Astrocyte (in vitro differentiated cells and primary cell): ENCODE results near the gene DTNA. TPM values are rescaled to one million over a fixed set of nuclear protein-coding genes. Genes with fewer than 3 reads are reported as not detected.
A peak's percentile ranks its signal among the peaks of the same experiment; 100 is the strongest.
"Not testable (repeated sequence)": the region's sequence is repeated elsewhere in the genome, so short reads cannot be mapped to it uniquely, and the experiment has no call there.

Experiments
- DNase-seq: peaks from one replicate; pipeline ENCODE4 v3.0.0-alpha.2; 2010; ENCODE audit warnings: low read depth
- FAIRE-seq: peaks from 2 replicates; lab custom pipeline; 2011; peaks lifted over from hg19 to GRCh38; lab: Jason Lieb, UNC
- H2AFZ ChIP-seq: 2 replicates; pipeline ENCODE4 v1.6.0; 2012; ENCODE audit warnings: low read depth, low read length, inconsistent platforms
- H3K27ac ChIP-seq: 2 replicates; pipeline ENCODE4 v1.5.1; 2011; ENCODE audit warnings: low read depth, low read length, inconsistent platforms
- H3K27me3 ChIP-seq: 2 replicates; pipeline ENCODE4 v1.6.0; 2011; ENCODE audit warnings: low read length, inconsistent platforms; ENCODE audit not compliant: insufficient read depth
- H3K36me3 ChIP-seq: 2 replicates; pipeline ENCODE4 v1.5.1; 2011; ENCODE audit warnings: low read length, inconsistent platforms; ENCODE audit not compliant: insufficient read depth
- H3K4me1 ChIP-seq: 2 replicates; pipeline ENCODE4 v1.5.1; 2011; ENCODE audit warnings: low read length, inconsistent platforms; ENCODE audit not compliant: insufficient read depth
- H3K4me2 ChIP-seq: 2 replicates; pipeline ENCODE4 v1.6.0; 2012; ENCODE audit warnings: low read length, inconsistent platforms
- H3K4me3 ChIP-seq: 2 replicates; pipeline ENCODE4 v1.5.1; 2011; ENCODE audit warnings: low read depth, mild to moderate bottlenecking, low read length, inconsistent platforms; ENCODE audit not compliant: insufficient read depth
- H3K79me2 ChIP-seq: 2 replicates; pipeline ENCODE4 v1.6.0; 2012; ENCODE audit warnings: mild to moderate bottlenecking, low read length, inconsistent platforms; ENCODE audit not compliant: insufficient read depth
- H3K9ac ChIP-seq: 2 replicates; pipeline ENCODE4 v1.6.0; 2012; ENCODE audit warnings: mild to moderate bottlenecking, low read length, inconsistent platforms
- H3K9me3 ChIP-seq: 2 replicates; pipeline ENCODE4 v1.5.1; 2012; ENCODE audit warnings: low read depth, mild to moderate bottlenecking, low read length, inconsistent platforms; ENCODE audit not compliant: insufficient read depth
- H4K20me1 ChIP-seq: 2 replicates; pipeline ENCODE4 v1.6.0; 2012; ENCODE audit warnings: low read length, inconsistent platforms; ENCODE audit not compliant: insufficient read depth
- H3K27ac Mint-ChIP-seq: one replicate; pipeline ENCODE4 v1.8.0; 2021; ENCODE audit warnings: mild to moderate bottlenecking, mixed read lengths; ENCODE audit not compliant: unreplicated experiment
- H3K27me3 Mint-ChIP-seq: one replicate; pipeline ENCODE4 v1.8.0; 2021; ENCODE audit warnings: low read depth, mixed read lengths; ENCODE audit not compliant: unreplicated experiment
- H3K36me3 Mint-ChIP-seq: one replicate; pipeline ENCODE4 v1.8.0; 2021; ENCODE audit warnings: low read depth, mixed read lengths; ENCODE audit not compliant: unreplicated experiment
- H3K4me1 Mint-ChIP-seq: one replicate; pipeline ENCODE4 v1.8.0; 2021; ENCODE audit warnings: low read depth, mixed read lengths; ENCODE audit not compliant: unreplicated experiment
- H3K4me3 Mint-ChIP-seq: one replicate; pipeline ENCODE4 v1.8.0; 2021; ENCODE audit warnings: mild to moderate bottlenecking, moderate library complexity, mixed read lengths; ENCODE audit not compliant: unreplicated experiment
- H3K9me3 Mint-ChIP-seq: one replicate; pipeline ENCODE4 v1.8.0; 2021; ENCODE audit warnings: mild to moderate bottlenecking, mixed read lengths; ENCODE audit not compliant: unreplicated experiment
- EZH2 ChIP-seq: IDR thresholded peaks from 2 replicates; pipeline ENCODE4 v1.6.1; 2012; ENCODE audit warnings: mild to moderate bottlenecking, low read length, inconsistent platforms; ENCODE audit not compliant: insufficient read depth
- total RNA-seq: library from RNA; stranded (reverse); gene quantifications from 2 replicates; pipeline ENCODE4 v1.2.1, GENCODE V29; 2021
- TF ChIP-seq, protein P1 (sequence below): IDR thresholded peaks from 2 replicates; pipeline ENCODE4 v1.5.1; 2011; ENCODE audit warnings: low read depth, mild to moderate bottlenecking, inconsistent platforms, low read length, moderate library complexity; ENCODE audit not compliant: insufficient read depth

Gene DTNA
- total RNA-seq, 1 donor from 2014 or later: 41.1 TPM

DNA sequence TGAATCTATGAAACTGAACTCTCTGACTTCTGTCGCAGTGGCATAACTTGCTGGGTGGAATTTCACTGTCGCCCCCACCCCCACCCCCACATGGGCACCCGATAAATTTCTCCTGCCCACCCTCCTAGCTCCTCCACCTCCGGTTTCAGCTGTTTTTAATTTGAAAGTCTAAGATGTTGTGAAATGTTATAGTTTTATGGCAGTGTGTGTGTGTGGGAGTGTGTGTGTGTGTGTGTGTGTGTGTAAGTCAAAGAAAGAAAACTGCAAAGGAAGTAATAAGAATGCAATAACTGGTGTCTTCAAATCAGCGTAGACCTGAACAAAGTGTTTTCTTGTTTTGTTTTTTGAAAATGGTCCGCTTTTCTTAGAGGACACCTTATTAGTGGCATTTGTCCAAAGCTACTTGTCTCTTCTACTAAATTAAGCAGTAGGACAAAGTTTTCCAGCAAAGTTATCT is 388 bp downstream of the DTNA start:
- no peaks in the 10 kb centered on the region for H4K20me1 ChIP-seq
- TF ChIP-seq, protein P1, sequence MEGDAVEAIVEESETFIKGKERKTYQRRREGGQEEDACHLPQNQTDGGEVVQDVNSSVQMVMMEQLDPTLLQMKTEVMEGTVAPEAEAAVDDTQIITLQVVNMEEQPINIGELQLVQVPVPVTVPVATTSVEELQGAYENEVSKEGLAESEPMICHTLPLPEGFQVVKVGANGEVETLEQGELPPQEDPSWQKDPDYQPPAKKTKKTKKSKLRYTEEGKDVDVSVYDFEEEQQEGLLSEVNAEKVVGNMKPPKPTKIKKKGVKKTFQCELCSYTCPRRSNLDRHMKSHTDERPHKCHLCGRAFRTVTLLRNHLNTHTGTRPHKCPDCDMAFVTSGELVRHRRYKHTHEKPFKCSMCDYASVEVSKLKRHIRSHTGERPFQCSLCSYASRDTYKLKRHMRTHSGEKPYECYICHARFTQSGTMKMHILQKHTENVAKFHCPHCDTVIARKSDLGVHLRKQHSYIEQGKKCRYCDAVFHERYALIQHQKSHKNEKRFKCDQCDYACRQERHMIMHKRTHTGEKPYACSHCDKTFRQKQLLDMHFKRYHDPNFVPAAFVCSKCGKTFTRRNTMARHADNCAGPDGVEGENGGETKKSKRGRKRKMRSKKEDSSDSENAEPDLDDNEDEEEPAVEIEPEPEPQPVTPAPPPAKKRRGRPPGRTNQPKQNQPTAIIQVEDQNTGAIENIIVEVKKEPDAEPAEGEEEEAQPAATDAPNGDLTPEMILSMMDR: no peak
- no peak for TF ChIP-seq EZH2
- H3K4me2 ChIP-seq: peak overlapping the region; percentile 96
- no peaks in the 10 kb centered on the region for H3K36me3 ChIP-seq
- peak overlapping the region; percentile 97 for H3K27ac Mint-ChIP-seq
- H3K27me3 Mint-ChIP-seq: no peaks in the 10 kb centered on the region
- peaks cover 33% of the 10 kb centered on the region for H3K4me1 Mint-ChIP-seq
- peak overlapping the region; percentile 94 for H3K27ac ChIP-seq
- H2AFZ ChIP-seq: peak overlapping the region; percentile 46
- H3K27me3 ChIP-seq: no peaks in the 10 kb centered on the region
- H3K79me2 ChIP-seq: peaks cover 10% of the 10 kb centered on the region
- no peaks in the 10 kb centered on the region for H3K9me3 ChIP-seq
- peak overlapping the region; percentile 84 for H3K4me3 Mint-ChIP-seq
- no peaks in the 10 kb centered on the region for H3K9me3 Mint-ChIP-seq
- H3K4me1 ChIP-seq: peaks cover 31% of the 10 kb centered on the region
- no peak for FAIRE-seq
- peak overlapping the region; percentile 95 for H3K9ac ChIP-seq
- no peaks in the 10 kb centered on the region for H3K36me3 Mint-ChIP-seq
- peak; percentile 44 for DNase-seq
- H3K4me3 ChIP-seq: peak overlapping the region; percentile 66

DNA sequence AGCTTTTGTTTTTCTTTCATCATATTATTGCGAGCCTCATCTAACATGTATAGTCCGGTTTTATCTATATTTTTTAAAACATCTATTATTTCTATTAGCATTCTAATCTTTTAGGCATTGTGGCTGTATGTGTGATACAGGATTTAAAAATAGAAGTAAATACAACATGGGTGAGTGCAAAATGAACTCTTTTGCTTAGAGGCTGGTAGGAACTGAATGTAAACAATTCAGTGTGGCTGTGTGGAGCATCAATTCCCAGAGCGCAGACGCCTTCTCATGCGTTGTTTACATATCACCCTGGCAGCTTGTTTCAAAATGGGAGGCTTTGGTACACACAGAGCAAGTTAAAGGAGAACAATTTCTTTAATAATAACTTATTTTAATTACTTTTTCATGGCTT is 836 bp downstream of the DTNA start:
- peaks cover 31% of the 10 kb centered on the region for H3K4me1 ChIP-seq
- Mint-ChIP-seq H3K4me3 (peak overlapping the region; percentile 84), H3K9me3 (no peaks in the 10 kb centered on the region), H3K4me1 (peaks cover 33% of the 10 kb centered on the region), H3K27ac (peak overlapping the region; percentile 97), H3K36me3 (no peaks in the 10 kb centered on the region), H3K27me3 (no peaks in the 10 kb centered on the region)
- FAIRE-seq: no peak
- no peaks in the 10 kb centered on the region for H4K20me1 ChIP-seq
- no peaks in the 10 kb centered on the region for H3K27me3 ChIP-seq
- peak overlapping the region; percentile 94 for H3K27ac ChIP-seq
- DNase-seq: peak; percentile 47
- no peaks in the 10 kb centered on the region for H3K9me3 ChIP-seq
- TF ChIP-seq EZH2: no peak
- TF ChIP-seq, protein P1: no peak
- H2AFZ ChIP-seq: no peak overlapping the region
- H3K9ac ChIP-seq: peak overlapping the region; percentile 95
- H3K4me2 ChIP-seq: peak overlapping the region; percentile 96
- H3K79me2 ChIP-seq: peaks cover 10% of the 10 kb centered on the region
- no peaks in the 10 kb centered on the region for H3K36me3 ChIP-seq
- H3K4me3 ChIP-seq: peak overlapping the region; percentile 66

DNA sequence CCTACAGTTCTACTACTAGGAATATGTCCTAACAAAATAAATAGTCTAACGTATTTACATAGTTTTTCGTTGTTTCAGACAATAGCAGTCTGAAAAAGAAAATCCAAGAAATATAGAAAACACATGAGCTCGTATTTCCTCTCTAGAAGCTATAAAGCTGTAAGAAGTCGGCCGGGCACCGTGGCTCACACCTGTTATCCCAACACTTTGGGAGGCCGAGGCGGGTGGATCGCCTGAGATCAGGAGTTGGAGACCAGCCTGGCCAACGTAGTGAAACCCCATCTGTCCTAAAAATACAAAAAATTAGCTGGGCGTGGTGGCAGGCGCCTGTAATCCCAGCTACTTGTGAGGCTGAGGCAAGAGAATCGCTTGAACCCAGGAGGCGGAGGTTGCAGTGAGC is 6.0 kb downstream of the DTNA start:
- H3K27ac ChIP-seq, H3K36me3 Mint-ChIP-seq, H4K20me1 ChIP-seq, H3K4me3 Mint-ChIP-seq, H3K9me3 ChIP-seq, H3K4me1 ChIP-seq, H3K4me3 ChIP-seq, H3K79me2 ChIP-seq, H3K9me3 Mint-ChIP-seq, H3K27me3 Mint-ChIP-seq, H3K27me3 ChIP-seq, H3K9ac ChIP-seq, H3K4me1 Mint-ChIP-seq, FAIRE-seq, DNase-seq, H3K36me3 ChIP-seq, H3K4me2 ChIP-seq, H2AFZ ChIP-seq, H3K27ac Mint-ChIP-seq: not testable (repeated sequence)
